NCI-H2196 (cell line): ENCODE data around the gene CAPG.

Experiments
- DNase-seq: peaks from one replicate; lab custom pipeline; 2025; ENCODE audit not compliant: unreplicated experiment; lab: John Stamatoyannopoulos, UW

The CAPG gene

GRCh38 chr2:85439025-85439472 lies 28.9 kb upstream of the CAPG start:
- DNase-seq, result no peak

- no peak for DNase-seq
Observed at GRCh38 chr2:85438201-85439024, 28.2 kb upstream of the CAPG start.

DNA sequence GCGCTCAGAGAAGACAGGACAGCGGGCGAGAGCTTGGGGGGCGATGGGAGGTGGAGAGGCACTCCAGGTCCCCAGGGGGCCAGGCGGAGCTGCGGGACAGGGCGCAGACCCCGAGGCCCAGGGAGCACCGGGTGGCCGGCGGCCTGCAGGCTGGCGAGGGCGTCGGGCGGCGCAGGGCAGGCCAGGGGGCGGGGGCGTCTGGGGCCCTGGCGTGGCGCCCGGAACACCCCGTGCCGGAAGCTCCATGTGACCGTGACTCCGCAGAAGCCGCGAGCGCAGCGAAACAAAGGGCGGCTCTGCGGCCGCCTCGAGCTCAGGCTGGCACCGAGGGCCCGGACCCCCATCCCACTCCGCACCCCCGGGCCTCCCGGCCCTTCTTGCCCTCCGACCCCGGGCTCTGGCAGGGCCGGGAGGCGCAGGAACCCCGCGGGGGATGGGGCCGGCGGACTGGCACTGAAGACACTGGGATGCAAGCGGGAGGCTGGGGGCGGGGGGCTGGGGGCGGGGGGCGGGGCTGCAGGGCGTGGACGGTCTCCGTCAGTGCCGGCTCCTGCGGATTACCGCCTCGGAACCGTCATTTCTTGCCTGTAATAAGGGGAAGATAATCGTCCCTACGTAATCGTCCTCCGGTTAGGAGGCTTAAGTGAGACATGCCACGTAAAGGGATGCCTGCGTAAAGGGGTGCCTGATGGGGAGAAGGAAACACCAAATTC lies 27.5 kb upstream of the CAPG start:
- DNase-seq, result peak; percentile 66

GRCh38 chr2:85436836-85437487 lies 26.8 kb upstream of the CAPG start:
- DNase-seq, result no peak

DNA sequence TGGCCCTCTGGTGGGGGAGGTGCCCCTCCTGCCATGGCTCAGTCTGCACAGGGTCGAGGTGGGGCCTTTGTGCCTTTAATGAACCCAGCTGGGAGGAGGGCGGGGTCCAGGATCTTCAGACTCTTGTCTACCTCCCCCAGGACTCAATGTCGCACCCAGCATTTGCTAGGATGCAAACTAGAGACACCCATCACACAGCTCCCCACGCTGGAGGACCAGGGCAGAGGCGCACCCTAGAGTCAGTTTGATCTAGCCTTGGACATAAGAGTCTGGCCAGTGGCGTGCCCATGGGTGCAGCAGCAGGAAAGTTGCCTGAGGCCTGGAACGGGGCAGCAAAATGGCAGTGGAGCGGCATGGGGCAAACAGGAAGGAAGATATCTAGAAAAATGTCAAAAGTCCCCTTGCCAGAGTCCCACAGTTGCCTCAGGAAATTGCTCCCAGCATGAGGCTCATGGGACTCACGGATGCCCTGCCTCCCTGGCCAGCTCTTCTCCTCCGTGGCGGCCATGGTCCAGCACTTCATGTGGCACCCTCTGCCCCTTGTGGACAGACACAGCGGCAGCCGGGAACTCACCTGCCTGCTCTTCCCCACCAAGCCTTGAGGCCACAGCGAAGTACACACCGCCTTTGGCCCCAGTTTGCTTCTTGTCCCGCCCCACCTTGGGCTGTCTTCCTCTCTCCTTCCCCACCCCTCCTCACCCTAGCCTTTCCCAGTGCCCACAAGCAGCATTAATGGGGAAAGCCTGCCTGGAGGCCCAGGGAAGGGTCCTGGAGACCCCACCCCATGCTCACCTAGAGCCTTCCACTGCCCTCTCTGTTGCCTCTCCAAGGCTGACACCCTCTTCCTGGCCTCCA lies 26.0 kb upstream of the CAPG start:
- no peak for DNase-seq

GRCh38 chr2:85435220-85435958 lies 25.2 kb upstream of the CAPG start:
- no peak for DNase-seq

DNA sequence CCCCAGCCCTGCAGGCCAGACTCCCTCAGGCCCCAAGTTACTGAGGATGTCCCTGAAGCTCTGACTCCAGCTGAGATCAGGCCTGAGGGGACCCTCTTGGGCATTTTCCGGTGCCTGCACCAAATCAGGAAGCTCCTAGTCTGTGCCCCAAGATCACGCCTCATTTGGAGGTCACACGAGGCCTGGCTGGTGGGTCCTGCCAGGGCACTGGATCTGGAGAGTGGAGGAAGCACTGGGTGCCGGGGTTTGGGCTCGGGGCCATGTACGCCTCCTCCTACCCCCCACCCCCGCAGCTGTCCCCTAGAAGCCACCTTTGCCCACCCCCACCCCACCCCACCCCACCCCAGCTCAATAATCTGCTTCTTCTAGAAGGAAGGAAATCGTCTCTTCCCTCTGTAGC lies 24.5 kb upstream of the CAPG start:
- no peak for DNase-seq

DNA sequence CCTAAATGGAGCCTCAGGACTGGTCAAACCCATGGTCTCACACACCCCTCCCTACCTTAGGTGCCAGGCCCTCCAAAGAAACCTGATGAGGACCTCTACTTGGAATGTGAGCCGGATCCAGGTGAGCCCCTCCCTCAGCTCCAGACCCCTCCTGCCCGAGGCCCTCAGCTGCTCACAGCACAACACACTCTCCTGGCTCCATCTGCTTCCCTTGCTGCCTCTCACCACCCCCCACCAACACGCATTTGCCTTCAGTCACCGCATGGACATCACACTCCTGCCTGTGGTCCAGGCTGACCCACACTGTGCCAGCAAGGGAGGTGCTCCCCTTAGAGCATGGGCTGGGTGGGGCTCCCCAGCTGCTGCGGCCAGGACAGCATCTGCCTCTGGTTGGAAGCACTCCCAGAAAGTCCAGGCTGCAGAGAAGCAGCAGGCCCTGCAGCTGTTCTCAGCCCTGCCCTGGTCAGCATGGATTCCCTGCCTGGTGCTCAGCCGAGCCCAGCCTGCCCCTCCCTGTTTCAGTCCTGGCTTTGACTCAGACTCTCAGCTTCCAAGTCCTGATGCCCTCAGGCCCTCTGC lies 23.4 kb upstream of the CAPG start:
- DNase-seq, result peak; percentile 80

- DNase-seq, result no peak
Observed at GRCh38 chr2:85431570-85432205, 21.5 kb upstream of the CAPG start.

GRCh38 chr2:85430752-85431569 lies 20.8 kb upstream of the CAPG start:
- DNase-seq, result peak; percentile 22

DNA sequence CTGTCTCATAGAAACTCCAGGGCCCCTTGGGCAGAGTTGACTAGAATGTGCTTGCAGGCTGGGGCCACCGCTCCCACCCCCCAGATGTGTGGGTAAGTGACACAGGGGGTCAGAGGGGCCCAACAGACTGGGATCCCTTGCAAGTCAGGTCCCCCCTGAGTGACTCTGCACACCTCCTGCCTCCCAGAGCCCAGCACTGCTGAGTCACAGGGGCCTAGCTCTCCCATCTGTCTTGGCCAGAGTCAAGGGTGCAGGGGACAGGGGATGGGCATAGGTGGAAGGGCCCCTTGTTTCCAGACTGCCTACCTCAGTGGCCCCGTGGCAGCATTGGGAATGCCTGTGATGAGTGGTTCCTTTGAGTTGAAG lies 19.7 kb upstream of the CAPG start:
- DNase-seq, result no peak

DNA sequence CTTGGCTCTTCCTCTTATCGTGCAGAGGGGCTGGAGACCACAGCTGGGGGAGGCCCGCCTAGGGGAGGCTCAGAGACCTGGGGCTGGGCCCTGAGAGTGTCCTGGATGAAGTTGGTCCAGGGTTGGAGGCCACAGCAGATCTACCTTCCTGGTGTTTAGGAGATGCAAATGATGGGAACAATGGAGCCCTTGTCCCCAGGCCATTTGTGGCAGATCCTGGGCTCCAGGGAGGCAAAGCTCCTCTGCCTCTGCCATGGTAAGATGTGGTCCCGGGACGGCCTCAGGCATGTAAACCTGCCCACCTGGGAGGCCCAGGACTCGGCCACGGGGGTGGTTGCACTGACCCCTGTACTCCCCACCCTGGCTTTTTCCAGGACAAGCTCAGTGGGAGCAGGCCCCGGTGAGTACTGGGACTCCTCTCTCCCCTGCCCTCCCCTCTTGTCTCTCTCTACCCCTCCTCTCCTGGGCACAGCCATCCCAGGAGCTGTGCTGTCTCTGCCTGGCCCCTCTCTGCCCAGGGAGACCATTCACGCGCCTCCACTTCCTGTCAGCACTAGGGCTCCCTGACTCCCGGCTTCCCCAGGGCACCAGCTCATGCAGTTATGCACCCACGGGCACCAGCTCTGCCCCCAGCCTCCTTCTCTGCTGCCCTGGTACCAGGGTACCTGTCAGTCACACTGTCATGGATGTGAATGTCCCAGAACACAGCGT lies 19.2 kb upstream of the CAPG start:
- DNase-seq, result no peak

DNA sequence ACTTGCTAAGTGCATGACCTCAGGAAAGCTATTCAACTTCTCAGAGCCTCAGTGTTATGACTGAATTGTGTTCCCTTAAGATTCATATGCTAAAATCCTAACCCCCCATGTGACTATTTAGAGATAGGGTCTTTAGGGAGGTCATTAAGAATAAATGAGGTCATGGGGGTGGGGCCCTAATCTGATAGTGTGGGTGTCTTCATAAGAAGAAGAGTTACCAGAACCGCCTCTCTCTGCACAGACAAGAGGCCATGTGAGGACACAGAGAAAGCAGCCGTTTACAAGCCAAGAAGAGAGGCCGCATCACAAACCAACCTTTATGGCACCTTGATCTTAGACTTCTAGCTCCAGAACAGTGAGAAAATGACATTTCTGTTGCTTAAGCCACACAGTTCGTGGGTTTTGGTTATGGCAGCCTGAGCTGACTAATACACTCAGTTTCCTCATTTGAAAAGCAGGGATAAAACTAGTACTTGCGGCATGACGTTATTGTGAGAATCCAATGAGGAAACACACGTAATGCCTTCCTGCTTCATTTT lies 18.2 kb upstream of the CAPG start:
- no peak for DNase-seq

GRCh38 chr2:85427300-85427835 lies 17.2 kb upstream of the CAPG start:
- DNase-seq, result no peak

DNA sequence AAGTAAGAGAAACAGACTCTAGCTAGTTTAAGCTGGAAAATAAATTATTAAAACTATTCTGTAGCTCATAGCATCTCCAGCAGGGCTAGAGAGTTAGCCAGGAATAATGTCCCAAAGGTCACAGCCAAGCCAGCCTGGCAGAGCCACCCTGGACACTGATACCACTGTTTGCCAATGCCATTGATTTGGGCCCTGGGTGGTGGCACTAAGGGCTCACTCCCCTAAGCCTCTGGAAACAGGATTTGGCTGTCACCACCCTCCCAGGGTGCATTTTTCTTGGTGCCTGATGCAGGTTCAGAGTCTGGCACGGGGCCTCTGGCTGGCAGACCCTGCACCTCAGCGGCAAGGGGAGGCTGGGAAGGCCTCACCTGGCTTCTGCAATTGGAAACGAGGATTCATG lies 15.4 kb upstream of the CAPG start:
- DNase-seq, result no peak

DNA sequence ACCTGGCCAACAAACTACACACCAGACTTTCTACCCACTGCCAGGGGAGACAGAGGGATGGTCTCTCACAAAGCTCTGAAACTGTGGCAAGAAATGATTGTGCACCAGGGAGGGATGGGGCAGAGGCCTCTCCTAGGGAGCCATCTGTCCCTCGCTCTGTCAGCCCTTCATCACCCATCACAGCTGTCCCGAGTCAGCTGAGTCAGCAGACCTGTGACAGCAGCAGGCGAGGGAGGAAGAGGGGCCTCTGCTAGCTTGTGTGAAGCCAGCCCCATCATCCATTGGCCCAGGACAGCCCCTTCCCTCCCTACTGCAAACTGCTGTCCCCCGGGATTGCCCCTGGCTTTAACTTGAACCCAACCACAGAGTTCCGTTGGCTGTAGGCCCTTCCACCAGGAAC lies 13.4 kb upstream of the CAPG start:
- DNase-seq, result no peak

DNA sequence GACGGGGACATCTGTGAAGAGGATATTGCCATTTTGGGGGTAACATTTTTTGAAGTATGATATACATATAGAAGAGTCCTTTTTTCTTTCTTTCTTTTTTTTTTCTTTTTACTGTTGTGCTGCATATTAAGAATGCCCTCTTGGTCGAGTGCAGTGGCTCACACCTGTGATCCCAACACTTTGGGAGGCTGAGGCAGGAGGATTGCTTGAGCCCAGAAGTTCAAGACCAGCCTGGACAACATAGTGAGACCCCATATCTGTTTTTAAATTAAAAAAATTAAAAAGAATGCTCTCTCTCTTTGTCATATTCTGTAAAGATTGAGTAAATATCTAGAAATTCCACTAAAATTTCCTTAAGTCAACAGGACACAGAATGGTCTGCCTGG lies 11.9 kb upstream of the CAPG start:
- DNase-seq, result no peak
